Stimulated activated CD8-positive, alpha-beta memory T cell treated with anti-CD3 and anti-CD28 coated beads, Interleukin-15, amount 100 ng/mL, for 1 hour (primary cell): ENCODE data around the gene ZDHHC7.
"Not testable (repeated sequence)": the region's sequence is repeated elsewhere in the genome, so short reads cannot be mapped to it uniquely, and the experiment has no call there.

Experiments
- DNase-seq: peaks from one replicate; pipeline ENCODE4 v3.0.0-alpha.2; 2020; ENCODE audit warnings: low read depth

Gene ZDHHC7

GRCh38 chr16:85042606-85043005 is 31.3 kb upstream of the ZDHHC7 start:
- no peak for DNase-seq

GRCh38 chr16:85042167-85042526 is 30.8 kb upstream of the ZDHHC7 start:
- DNase-seq: no peak

GRCh38 chr16:85041219-85042166 is 30.2 kb upstream of the ZDHHC7 start:
- DNase-seq: no peak

- DNase-seq: no peak
Measured at GRCh38 chr16:85040685-85041084, 29.4 kb upstream of the ZDHHC7 start.

- no peak for DNase-seq
Measured at GRCh38 chr16:85037721-85038120, 26.4 kb upstream of the ZDHHC7 start.

- no peak for DNase-seq
Measured at GRCh38 chr16:85037050-85037410, 25.7 kb upstream of the ZDHHC7 start.

GRCh38 chr16:85036236-85037049 is 25.1 kb upstream of the ZDHHC7 start:
- DNase-seq: no peak

- DNase-seq: no peak
Measured at GRCh38 chr16:85034591-85035433, 23.5 kb upstream of the ZDHHC7 start.

- no peak for DNase-seq
Measured at GRCh38 chr16:85033171-85033570, 21.8 kb upstream of the ZDHHC7 start.

- not testable (repeated sequence) for DNase-seq
Measured at GRCh38 chr16:85032187-85032586, 20.9 kb upstream of the ZDHHC7 start.

- DNase-seq: no peak
Measured at GRCh38 chr16:85031451-85031850, 20.1 kb upstream of the ZDHHC7 start.

GRCh38 chr16:85029981-85030401 is 18.7 kb upstream of the ZDHHC7 start:
- DNase-seq: no peak

GRCh38 chr16:85029408-85029784 is 18.1 kb upstream of the ZDHHC7 start:
- peak; percentile 39 for DNase-seq

GRCh38 chr16:85028685-85029407 is 17.5 kb upstream of the ZDHHC7 start:
- peak; percentile 34 for DNase-seq

- no peak for DNase-seq
Measured at GRCh38 chr16:85027958-85028684, 16.8 kb upstream of the ZDHHC7 start.

GRCh38 chr16:85027349-85027957 is 16.1 kb upstream of the ZDHHC7 start, which contains the start of gene KIAA0513:
Gene KIAA0513 (plus strand): TSS chr16:85027795. CDS start chr16:85067072, 39,277 bp downstream.
- peak; percentile 88 for DNase-seq

GRCh38 chr16:85026703-85027102 is 15.4 kb upstream of the ZDHHC7 start:
- no peak for DNase-seq

GRCh38 chr16:85025781-85026653 is 14.7 kb upstream of the ZDHHC7 start:
- no peak for DNase-seq

GRCh38 chr16:85019659-85020245 is 8.4 kb upstream of the ZDHHC7 start:
- no peak for DNase-seq
